ENCODE measurements around the gene ATP9B. TPM values are rescaled to one million over a fixed set of nuclear protein-coding genes. Genes with fewer than 3 reads are reported as not detected.
"Not testable (repeated sequence)": the region's sequence is repeated elsewhere in the genome, so short reads cannot be mapped to it uniquely, and the experiment has no call there.

The ATP9B gene
- total RNA-seq, 1 donor from 2014 or later: 18.7 TPM

DNA sequence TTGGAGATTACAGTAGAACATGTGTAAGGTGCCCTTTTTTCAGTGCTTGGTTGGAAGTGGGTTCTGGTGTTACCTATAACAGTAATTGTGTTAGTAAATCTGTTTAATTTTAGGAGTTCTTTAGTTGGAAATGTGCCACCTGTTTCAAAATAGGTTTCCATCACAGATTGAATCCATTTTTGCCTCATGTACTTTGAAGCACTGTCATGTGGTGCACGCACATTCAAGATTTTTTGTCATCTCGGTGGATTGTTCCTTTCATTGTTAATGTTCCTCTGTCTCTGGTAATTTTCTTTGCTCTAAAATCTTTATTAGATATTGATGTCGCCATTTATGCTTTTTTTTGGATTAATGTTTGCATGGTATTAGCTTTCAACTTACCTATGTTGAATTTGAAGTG lies 1.3 kb downstream of the ATP9B start:
- no peak for DNase-seq (ENCODE audit: low read depth)

DNA sequence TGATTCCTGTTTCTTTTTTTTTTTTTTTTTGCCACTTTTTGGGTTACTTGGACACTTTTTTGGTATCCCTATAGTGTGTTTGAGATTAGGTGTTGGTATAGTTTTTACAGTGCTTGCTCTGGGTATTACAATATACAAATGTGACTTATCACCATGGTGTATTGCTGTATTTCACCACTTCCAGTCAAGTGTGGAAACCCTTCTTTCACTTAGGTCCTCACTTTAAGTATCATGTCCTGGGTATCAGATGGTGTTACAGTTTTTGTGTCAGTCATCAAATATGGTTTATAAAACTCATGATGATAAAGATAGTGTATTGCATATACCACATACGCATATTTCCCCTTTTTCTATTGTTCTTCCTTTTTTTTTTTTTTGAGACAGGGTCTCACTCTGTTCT lies 1.8 kb downstream of the ATP9B start:
- no peak for DNase-seq (ENCODE audit: low read depth)

- no peak for DNase-seq (ENCODE audit: low read depth)
Measured at GRCh38 chr18:79071503-79072210, 2.5 kb downstream of the ATP9B start.

GRCh38 chr18:79072655-79073054 lies 3.5 kb downstream of the ATP9B start:
- not testable (repeated sequence) for DNase-seq (ENCODE audit: low read depth)

DNA sequence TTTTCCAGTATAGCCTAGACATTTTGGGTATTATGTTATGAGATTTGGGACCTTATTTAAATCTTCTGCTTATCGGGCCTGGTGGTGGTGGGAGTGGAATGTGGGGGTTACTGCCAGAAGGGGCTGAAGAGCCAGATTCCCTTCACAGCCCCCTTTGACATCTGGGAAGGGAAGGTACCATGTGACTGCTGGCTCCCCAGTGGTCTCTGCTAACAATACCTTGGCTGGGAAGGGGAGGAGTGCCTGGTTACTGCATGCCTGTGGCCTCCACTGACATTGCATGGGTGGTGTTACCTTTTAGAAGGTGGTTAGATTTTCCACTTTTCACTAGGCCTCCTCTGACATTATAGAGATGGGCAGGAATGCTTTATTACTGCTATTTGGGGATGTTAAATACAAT lies 8.0 kb downstream of the ATP9B start:
- no peak for DNase-seq (ENCODE audit: low read depth)

- DNase-seq (ENCODE audit: low read depth): not testable (repeated sequence)
Measured at GRCh38 chr18:79078791-79079190, 9.6 kb downstream of the ATP9B start.

DNA sequence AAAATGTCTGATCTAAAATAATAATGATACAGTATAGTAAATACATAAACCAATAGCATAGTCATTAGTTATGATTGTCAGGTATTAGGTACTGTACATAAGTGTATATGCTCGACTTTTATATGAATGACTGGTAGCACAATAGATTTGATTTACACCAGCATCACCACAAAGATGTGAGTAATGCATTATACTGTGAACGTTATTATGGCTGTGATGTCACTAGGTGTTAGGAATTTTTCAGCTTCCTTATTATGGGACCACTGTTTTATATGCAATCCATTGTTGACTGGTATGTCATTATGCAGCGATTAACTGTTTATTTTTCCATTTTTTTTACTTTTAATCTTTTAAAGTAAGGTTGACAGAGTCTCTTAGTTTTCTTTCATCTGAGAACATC lies 23.7 kb downstream of the ATP9B start:
- DNase-seq (ENCODE audit: low read depth): no peak

- DNase-seq (ENCODE audit: low read depth): no peak
Measured at GRCh38 chr18:79093986-79094385, 24.8 kb downstream of the ATP9B start.

DNA sequence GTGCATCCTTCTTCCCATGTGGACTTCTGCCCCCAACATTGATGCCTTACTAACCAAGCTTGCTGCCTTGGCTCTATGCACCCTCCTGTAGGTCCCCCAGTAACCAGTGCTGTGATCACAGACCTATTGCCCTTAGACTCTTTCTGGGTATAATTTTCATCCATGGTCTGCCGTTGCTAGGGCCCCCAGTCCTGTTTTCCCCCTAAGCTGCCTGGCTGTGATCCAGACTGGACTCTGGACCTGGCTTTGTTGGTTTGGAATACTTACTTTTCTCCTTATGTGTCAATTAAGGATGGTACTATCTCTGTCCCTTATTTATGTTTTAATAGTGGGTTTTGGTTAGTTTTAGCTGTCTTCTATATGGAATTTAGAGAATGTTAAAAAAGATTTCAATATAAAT lies 26.0 kb downstream of the ATP9B start:
- no peak for DNase-seq (ENCODE audit: low read depth)

DNA sequence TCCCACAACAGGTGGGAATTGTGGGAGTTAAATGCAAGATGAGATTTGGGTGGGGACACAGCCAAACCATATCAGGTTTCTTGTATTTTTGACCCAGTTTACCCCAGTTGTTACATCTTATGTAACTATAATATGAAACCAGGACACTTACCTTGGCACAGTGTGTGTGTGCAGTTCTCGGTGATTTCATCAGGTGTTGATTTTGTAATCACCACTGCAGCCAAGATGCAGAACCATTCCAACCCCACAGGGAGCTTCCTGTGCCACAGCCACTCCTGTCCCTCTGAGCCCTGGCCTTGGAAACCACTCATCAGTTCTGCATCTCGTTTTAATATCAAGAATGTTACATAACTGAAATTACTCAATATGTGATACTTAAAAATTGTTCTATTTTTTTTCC lies 31.8 kb downstream of the ATP9B start:
- DNase-seq (ENCODE audit: low read depth): no peak

GRCh38 chr18:79102886-79103285 lies 33.7 kb downstream of the ATP9B start:
- no peak for DNase-seq (ENCODE audit: low read depth)

GRCh38 chr18:79104137-79104536 lies 34.9 kb downstream of the ATP9B start:
- no peak for DNase-seq (ENCODE audit: low read depth)

GRCh38 chr18:79105455-79105854 lies 36.3 kb downstream of the ATP9B start:
- DNase-seq (ENCODE audit: low read depth): no peak

DNA sequence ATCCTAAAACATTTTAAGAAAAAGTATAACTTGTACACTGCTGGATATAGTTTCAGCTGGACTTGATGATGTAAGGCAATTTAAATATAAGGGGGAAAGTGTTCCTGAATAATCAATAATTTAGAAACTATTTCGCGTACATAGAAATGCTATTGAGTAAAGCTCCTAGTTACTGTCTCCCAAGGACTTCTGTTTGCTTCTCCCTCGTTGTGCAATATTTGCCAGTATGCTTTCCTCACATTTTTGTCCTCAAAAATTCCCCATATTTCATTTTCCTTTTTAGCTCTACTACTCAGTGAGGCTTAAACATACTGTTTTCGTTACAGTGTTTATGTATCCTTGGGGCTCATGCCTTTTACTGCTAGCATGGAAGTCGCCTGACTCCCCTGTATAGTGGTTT lies 36.9 kb downstream of the ATP9B start:
- no peak for DNase-seq (ENCODE audit: low read depth)

DNA sequence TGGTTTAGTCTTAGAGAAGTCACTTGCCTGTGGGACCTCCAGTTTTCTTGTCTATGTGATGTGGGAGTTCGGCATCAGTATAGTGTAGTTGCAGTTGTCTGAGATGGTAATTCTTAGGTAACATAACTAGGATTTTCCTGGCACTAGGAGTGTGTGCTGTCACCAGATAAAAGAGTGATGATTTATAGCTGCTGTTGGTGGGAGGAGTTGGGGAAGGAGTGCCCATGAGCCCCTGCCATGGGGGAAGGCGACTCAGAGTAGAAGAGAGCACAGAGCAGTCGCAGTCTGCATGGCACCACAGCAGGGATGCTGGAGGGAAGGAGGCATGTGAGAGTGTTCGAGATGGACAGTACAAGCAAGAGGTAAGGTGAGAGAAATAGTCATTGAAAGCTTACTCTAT lies 38.7 kb downstream of the ATP9B start:
- DNase-seq (ENCODE audit: low read depth): peak; percentile 6

DNA sequence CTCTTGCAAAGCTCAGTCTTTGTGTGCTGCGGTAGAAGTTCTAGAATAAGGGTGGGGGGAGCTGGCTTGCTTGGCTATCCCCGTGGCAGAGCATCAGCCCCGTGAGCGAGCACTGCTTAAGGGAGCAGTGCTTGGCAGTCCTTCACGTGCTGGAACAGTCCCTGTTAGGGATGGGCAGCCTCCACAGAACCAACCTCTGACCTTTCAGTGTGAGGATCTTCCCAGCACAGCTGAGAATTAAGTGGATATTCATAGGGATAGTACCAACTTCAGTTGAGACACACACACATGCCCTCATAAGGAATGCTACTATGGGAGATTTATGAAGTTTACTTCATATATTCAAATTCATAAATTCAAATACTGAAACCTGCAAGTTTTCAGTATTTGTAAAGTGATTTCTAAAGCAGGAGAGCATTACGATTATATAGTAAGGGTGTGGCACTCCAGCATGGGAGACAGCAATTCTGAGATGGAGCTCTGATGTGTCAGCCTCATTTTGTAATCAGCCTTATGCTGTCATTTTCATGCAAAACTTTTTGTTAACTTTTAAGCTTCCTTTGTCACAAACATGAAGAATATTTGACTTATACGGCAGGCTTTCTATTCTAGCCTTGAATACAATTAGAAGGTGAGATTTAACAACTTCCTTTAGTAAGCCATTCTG lies 39.5 kb downstream of the ATP9B start:
- DNase-seq (ENCODE audit: low read depth): peak; percentile 13

DNA sequence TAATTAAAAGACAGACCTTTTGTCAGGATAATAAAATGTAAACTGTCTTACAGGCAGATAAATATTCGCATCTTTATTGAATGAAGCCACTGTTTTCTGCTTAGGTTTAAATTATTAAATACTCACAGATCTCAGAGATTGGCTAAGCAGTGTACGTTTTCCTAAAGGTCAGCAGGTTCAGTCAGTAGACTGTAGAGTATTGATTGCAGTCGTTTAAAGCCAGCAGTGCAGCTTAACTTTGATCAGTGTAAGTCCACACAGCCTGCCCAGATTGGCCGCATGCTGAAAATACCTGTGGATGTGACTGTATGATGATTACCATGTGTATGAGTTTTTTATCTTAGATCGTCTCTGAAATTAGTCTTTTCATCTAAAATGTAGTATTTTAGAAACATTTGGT lies 42.3 kb downstream of the ATP9B start:
- DNase-seq (ENCODE audit: low read depth): no peak

GRCh38 chr18:79117385-79117784 lies 48.2 kb downstream of the ATP9B start:
- DNase-seq (ENCODE audit: low read depth): no peak

GRCh38 chr18:79117788-79118187 lies 48.6 kb downstream of the ATP9B start:
- no peak for DNase-seq (ENCODE audit: low read depth)

DNA sequence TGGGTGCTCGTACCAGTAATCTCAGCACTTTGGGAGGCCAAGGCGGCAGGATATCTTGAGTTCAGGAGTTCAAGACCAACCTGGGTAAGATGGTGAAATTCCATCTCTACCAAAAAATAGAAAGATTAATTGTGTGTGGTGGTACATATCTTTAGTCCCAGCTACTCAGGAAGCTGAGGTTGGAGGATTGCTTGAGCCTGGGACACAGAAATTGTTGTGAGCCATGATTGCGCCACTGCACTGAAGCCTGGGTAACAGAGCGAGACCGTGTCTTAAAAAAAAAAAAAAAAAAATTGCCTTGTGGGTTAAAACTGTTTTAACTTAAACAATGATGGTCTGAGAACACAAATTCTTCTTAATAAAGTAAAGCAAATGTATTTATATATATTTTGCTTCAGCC lies 49.6 kb downstream of the ATP9B start:
- no peak for DNase-seq (ENCODE audit: low read depth)

GRCh38 chr18:79121746-79122474 lies 52.7 kb downstream of the ATP9B start:
- no peak for DNase-seq (ENCODE audit: low read depth)

GRCh38 chr18:79123948-79124347 lies 54.8 kb downstream of the ATP9B start:
- DNase-seq (ENCODE audit: low read depth): peak; percentile 48
